Measurements from ENCODE around the gene DYSF. TPM values are rescaled to one million over a fixed set of nuclear protein-coding genes. Genes with fewer than 3 reads are reported as not detected.
A peak's percentile ranks its signal among the peaks of the same experiment; 100 is the strongest.

The DYSF gene
- total and polyA plus RNA-seq, 7 donors: 38.3 to 208 (median 109) TPM

GRCh38 chr2:71640489-71640888 is 187.1 kb downstream of the DYSF start:
- intact Hi-C loops (cut with DNase I): no loop called here
- ATAC-seq (peak; percentile 71 to 89 (median 86)), DNase-seq (no peak)
- H3K4me3 ChIP-seq: no peak overlapping the region
- 34 to 54% (median 37%) methylated on average over 5 of the region's 5 CpGs for WGBS, 3 donors
- peaks cover 19% of the 10 kb centered on the region for H3K4me1 ChIP-seq
- H3K9me3 ChIP-seq: no peaks in the 10 kb centered on the region
- H3K27me3 ChIP-seq (ENCODE audit: insufficient read depth in 3 of 3, low read length in 2 of 3): no peaks in the 10 kb centered on the region
- no peak for TF ChIP-seq CTCF (IDR thresholded peaks at IDR 0.05)
- peak overlapping the region; percentile 24 for H3K27ac ChIP-seq
- H3K36me3 ChIP-seq (ENCODE audit: insufficient read depth in 1 of 2, low read depth in 1 of 2): peaks cover 0 to 19% of the 10 kb centered on the region in 2 donors

GRCh38 chr2:71643674-71644357 is 190.5 kb downstream of the DYSF start:
- H3K4me3 ChIP-seq: no peak overlapping the region
- DNase-seq (no peak), ATAC-seq (no peak)
- peaks cover 0 to 19% of the 10 kb centered on the region in 2 donors for H3K36me3 ChIP-seq (ENCODE audit: insufficient read depth in 1 of 2, low read depth in 1 of 2)
- H3K9me3 ChIP-seq: no peaks in the 10 kb centered on the region
- H3K27ac ChIP-seq: no peak overlapping the region
- no peaks in the 10 kb centered on the region for H3K27me3 ChIP-seq (ENCODE audit: insufficient read depth in 3 of 3, low read length in 2 of 3)
- intact Hi-C loops (cut with DNase I): no loop called here
- WGBS, 3 donors: 91 to 92% (median 91%) methylated on average over 13 of the region's 13 CpGs
- H3K4me1 ChIP-seq: peaks cover 23% of the 10 kb centered on the region
- TF ChIP-seq CTCF (IDR thresholded peaks at IDR 0.05): no peak

- peak; percentile 98 for ATAC-seq
- intact Hi-C loops (cut with DNase I): loop anchor here in 1 of 2 donors (5.0 kb wide), 1 partner anchor 41 kb away; no protein-coding TSS in a partner anchor
Measured at GRCh38 chr2:71646028-71646427, 192.7 kb downstream of the DYSF start.

GRCh38 chr2:71647356-71647755 is 194.0 kb downstream of the DYSF start:
- ATAC-seq (no peak), DNase-seq (no peak)
- intact Hi-C loops (cut with DNase I): loop anchor here in 1 of 2 donors (5.0 kb wide), 1 partner anchor 40 kb away; no protein-coding TSS in a partner anchor
- Histone ChIP-seq H3K4me3 (no peak overlapping the region), H3K36me3 (ENCODE audit: insufficient read depth in 1 of 2, low read depth in 1 of 2) (peaks cover 0 to 19% of the 10 kb centered on the region in 2 donors), H3K9me3 (no peaks in the 10 kb centered on the region), H3K27ac (no peak overlapping the region), H3K27me3 (ENCODE audit: insufficient read depth in 3 of 3, low read length in 2 of 3) (no peaks in the 10 kb centered on the region), H3K4me1 (peaks cover 11% of the 10 kb centered on the region)
- TF ChIP-seq CTCF (IDR thresholded peaks at IDR 0.05): no peak
- WGBS, 3 donors: 93 to 100% (median 94%) methylated on average over 1 of the region's 1 CpG

More at GRCh38 chr2:71646028-71646427, 192.7 kb downstream of the DYSF start:
- H3K4me1 ChIP-seq: peaks cover 11% of the 10 kb centered on the region
- H3K9me3 ChIP-seq: no peaks in the 10 kb centered on the region
- TF ChIP-seq CTCF (IDR thresholded peaks at IDR 0.05): no peak
- no peaks in the 10 kb centered on the region for H3K27me3 ChIP-seq (ENCODE audit: insufficient read depth in 3 of 3, low read length in 2 of 3)
- H3K4me3 ChIP-seq: no peak overlapping the region
- peak overlapping the region; percentile 78 for H3K27ac ChIP-seq
- DNase-seq: peak; percentile 70 to 90
- WGBS, 3 donors: 11 to 27% (median 12%) methylated on average over 4 of the region's 4 CpGs
- H3K36me3 ChIP-seq (ENCODE audit: insufficient read depth in 1 of 2, low read depth in 1 of 2): peaks cover 0 to 19% of the 10 kb centered on the region in 2 donors

All from psoas muscle (tissue), 8 donors.